PC-9 (cell line): Measurements from ENCODE around the gene RAPGEF1. TPM values are rescaled to one million over a fixed set of nuclear protein-coding genes. Genes with fewer than 3 reads are reported as not detected.

Experiments
- BruUV-seq: library from RNA; stranded (reverse); fragments of 400-500 nt; replicated peaks from 2 replicates; lab custom pipeline; 2021; lab: Mats Ljungman, UMichigan
- CTCF ChIA-PET: fragments of 300-600 bp; sonication (Branson Sonifier 250); formaldehyde crosslinking; loops from one replicate; lab custom pipeline; 2022; ENCODE audit warnings: antibody characterized with exemption; lab: Charles Lee
- POLR2A ChIA-PET: fragments of 300-600 bp; sonication (Branson Sonifier 250); formaldehyde crosslinking; loops from one replicate; lab custom pipeline; 2022; ENCODE audit warnings: antibody characterized with exemption; ENCODE audit not compliant: unreplicated experiment; lab: Charles Lee
- DNase-seq, 2 experiments: peaks; one replicate each; pipeline versions ENCODE4 v3.0.0 to v3.0.0-alpha.2; 2015 to 2022; ENCODE audit warnings: mixed read lengths in 1 of 2
- H2AFZ ChIP-seq: fragments of 200-600 bp; sonication (generic); 2 replicates; pipeline ENCODE4 v1.8.1; 2017; ENCODE audit warnings: antibody characterized with exemption
- H3F3A ChIP-seq: fragments of 200-600 bp; sonication (generic); 2 replicates; pipeline ENCODE4 v1.8.1; 2017; ENCODE audit warnings: antibody characterized with exemption, mild to moderate bottlenecking, low read depth; ENCODE audit not compliant: insufficient read depth
- H3K27ac ChIP-seq: fragments of 200-600 bp; sonication (generic); 2 replicates; pipeline ENCODE4 v1.6.1; 2016; ENCODE audit warnings: mixed run types
- H3K27me3 ChIP-seq: fragments of 200-600 bp; sonication (generic); 2 replicates; pipeline ENCODE4 v1.6.1; 2016; ENCODE audit warnings: low read depth, mixed run types; ENCODE audit not compliant: insufficient read depth
- H3K36me3 ChIP-seq: fragments of 200-600 bp; sonication (generic); 2 replicates; pipeline ENCODE4 v1.6.1; 2016; ENCODE audit warnings: low read depth, mixed run types
- H3K4me1 ChIP-seq: fragments of 200-600 bp; sonication (generic); replicated peaks from 2 replicates; pipeline ENCODE4 v1.6.1; 2016; ENCODE audit warnings: mixed run types; ENCODE audit not compliant: insufficient read depth
- H3K4me2 ChIP-seq: fragments of 200-600 bp; sonication (generic); 2 replicates; pipeline ENCODE4 v1.6.1; 2017; ENCODE audit warnings: mixed run types
- H3K4me3 ChIP-seq: fragments of 200-600 bp; sonication (generic); 2 replicates; pipeline ENCODE4 v1.6.1; 2016; ENCODE audit warnings: mixed run types
- H3K79me2 ChIP-seq: fragments of 200-600 bp; sonication (generic); 2 replicates; pipeline ENCODE4 v1.6.1; 2017; ENCODE audit warnings: low read depth, mixed run types
- H3K9me2 ChIP-seq: fragments of 200-600 bp; sonication (generic); 2 replicates; pipeline ENCODE4 v1.8.1; 2017; ENCODE audit warnings: mild to moderate bottlenecking; ENCODE audit not compliant: insufficient read depth
- H3K9me3 ChIP-seq: fragments of 200-600 bp; sonication (generic); 2 replicates; pipeline ENCODE4 v1.8.1; 2016; ENCODE audit warnings: low read depth; ENCODE audit not compliant: insufficient read depth
- H4K20me1 ChIP-seq: fragments of 200-600 bp; sonication (generic); 2 replicates; pipeline ENCODE4 v1.8.1; 2017; ENCODE audit not compliant: insufficient read depth
- EZH2 ChIP-seq: fragments of 200-600 bp; sonication (generic); IDR thresholded peaks from 2 replicates; pipeline ENCODE4 v1.8.0; 2017; ENCODE audit warnings: antibody characterized with exemption, low read depth
- intact Hi-C: fragments of 100-400 bp; cut with micrococcal nuclease; formaldehyde crosslinking; loops from one replicate; pipeline ENCODE4 v1.10.0; 2022; ENCODE audit not compliant: unreplicated experiment
- total RNA-seq: library from RNA; stranded (reverse); gene quantifications from 2 replicates; pipeline ENCODE4 v1.2.3, GENCODE V29; 2021
- TF ChIP-seq, protein P1 (sequence below): fragments of 200-600 bp; sonication (generic); conservative IDR thresholded peaks from 2 replicates; pipeline ENCODE4 v1.6.1; 2017; ENCODE audit warnings: mixed run types, antibody characterized with exemption, mild to moderate bottlenecking, moderate library complexity

Gene RAPGEF1
- total RNA-seq, 1 experiment from 2014 or later, result 66.5 TPM

DNA sequence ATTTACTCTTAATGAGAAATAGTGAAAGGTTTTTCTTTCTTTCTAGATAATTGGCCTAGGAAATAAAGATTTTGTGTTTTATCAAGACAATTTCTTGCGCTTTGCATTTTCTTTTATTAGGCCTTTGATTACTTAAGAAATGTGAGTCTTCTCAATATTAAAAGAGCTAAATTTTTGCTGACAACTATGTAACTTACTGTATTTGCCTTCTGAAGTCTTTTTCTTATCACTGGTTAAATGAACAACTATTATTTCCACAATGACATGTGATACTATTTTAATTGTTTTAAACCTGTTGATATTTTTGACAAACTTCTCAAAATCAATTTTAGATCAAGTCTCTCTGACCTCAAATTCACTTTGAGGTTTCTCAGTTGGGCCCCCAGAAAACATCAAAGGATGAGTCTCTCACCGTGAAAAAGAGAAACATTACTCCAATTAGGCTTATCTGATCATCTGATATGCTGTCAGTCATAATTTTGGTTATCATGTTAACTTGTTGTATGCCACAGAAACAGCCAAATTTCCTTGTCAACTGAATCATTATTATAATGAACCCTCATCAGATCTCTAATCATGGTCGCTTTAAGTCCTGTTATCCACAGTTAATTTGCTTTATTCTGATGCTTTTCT lies 48.8 kb downstream of the RAPGEF1 start:
- H3K9me3 ChIP-seq, result no peaks in the 10 kb centered on the region
- CTCF ChIA-PET, result no interaction called here

DNA sequence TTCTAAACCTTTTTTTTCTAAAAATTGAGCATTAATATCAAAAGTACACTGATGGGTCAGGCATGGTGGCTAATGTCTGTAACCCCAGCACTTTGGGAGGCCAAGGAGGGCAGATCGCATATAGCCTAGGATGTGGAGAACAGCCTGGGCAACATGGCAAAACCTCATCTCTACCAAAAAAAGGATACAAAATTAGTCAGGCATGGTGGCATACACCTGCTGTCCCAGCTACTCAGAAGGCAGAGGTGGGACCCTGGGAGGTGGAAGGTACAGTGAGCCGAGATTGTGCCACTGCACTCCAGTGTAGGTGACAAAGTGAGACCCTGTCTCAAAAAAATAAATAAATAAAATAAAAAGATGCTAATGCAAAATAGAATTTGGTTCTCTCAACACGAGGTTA lies 49.4 kb downstream of the RAPGEF1 start:
- intact Hi-C loops, result no loop called here
- Histone ChIP-seq H4K20me1 (no peaks in the 10 kb centered on the region), H2AFZ (no peak overlapping the region), H3K79me2 (no peaks in the 10 kb centered on the region), H3K9me3 (no peaks in the 10 kb centered on the region), H3K4me1 (no peaks in the 10 kb centered on the region), H3K4me3 (no peak overlapping the region), H3K36me3 (no peaks in the 10 kb centered on the region), H3F3A (no peaks in the 10 kb centered on the region), H3K27me3 (no peaks in the 10 kb centered on the region), H3K27ac (no peak overlapping the region), H3K9me2 (no peaks in the 10 kb centered on the region), H3K4me2 (no peak overlapping the region)
- DNase-seq, result no peak
- POLR2A ChIA-PET, result interaction anchor here (0.6 kb wide), 1 partner anchor 39 kb away, joined by 3 read pairs; no protein-coding TSS in a partner anchor
- no peak for TF ChIP-seq EZH2
- TF ChIP-seq, protein P1, sequence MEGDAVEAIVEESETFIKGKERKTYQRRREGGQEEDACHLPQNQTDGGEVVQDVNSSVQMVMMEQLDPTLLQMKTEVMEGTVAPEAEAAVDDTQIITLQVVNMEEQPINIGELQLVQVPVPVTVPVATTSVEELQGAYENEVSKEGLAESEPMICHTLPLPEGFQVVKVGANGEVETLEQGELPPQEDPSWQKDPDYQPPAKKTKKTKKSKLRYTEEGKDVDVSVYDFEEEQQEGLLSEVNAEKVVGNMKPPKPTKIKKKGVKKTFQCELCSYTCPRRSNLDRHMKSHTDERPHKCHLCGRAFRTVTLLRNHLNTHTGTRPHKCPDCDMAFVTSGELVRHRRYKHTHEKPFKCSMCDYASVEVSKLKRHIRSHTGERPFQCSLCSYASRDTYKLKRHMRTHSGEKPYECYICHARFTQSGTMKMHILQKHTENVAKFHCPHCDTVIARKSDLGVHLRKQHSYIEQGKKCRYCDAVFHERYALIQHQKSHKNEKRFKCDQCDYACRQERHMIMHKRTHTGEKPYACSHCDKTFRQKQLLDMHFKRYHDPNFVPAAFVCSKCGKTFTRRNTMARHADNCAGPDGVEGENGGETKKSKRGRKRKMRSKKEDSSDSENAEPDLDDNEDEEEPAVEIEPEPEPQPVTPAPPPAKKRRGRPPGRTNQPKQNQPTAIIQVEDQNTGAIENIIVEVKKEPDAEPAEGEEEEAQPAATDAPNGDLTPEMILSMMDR, result no peak
- CTCF ChIA-PET, result no interaction called here
- BruUV-seq, result no TSS peak

More for the DNA sequence above, 48.8 kb downstream of the RAPGEF1 start:
- no peak for DNase-seq
- no peak overlapping the region for H3K4me3 ChIP-seq
- H4K20me1 ChIP-seq, result no peaks in the 10 kb centered on the region
- POLR2A ChIA-PET, result no interaction called here
- H3K27ac ChIP-seq, result no peak overlapping the region
- no peak overlapping the region for H3K4me2 ChIP-seq
- TF ChIP-seq EZH2, result no peak
- TF ChIP-seq, protein P1, result no peak
- no peak overlapping the region for H2AFZ ChIP-seq
- H3K79me2 ChIP-seq, result no peaks in the 10 kb centered on the region
- no peaks in the 10 kb centered on the region for H3F3A ChIP-seq
- H3K4me1 ChIP-seq, result no peaks in the 10 kb centered on the region
- H3K36me3 ChIP-seq, result no peaks in the 10 kb centered on the region
- no peaks in the 10 kb centered on the region for H3K27me3 ChIP-seq
- intact Hi-C loops, result no loop called here
- no peaks in the 10 kb centered on the region for H3K9me2 ChIP-seq
- BruUV-seq, result no TSS peak

DNA sequence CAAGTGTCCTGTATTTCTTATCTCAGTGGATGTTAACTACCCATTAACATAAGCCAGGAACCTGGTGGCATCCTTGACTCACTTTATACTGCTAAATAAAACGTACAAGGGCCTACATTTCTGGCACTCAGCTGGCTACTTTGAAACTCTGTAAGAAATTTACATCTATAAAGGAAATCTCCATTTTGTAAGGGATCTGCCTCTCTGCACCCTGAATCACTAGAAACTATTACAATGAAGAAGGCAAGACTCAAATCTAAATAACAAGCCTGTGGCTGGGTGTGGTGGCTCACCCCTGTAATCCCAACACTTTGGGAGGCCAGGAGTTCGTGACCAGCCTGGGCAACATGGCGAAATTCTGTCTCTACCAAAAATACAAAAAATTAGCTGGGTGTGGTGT lies 51.5 kb downstream of the RAPGEF1 start:
- Histone ChIP-seq H3K27me3 (no peaks in the 10 kb centered on the region), H3K4me1 (no peaks in the 10 kb centered on the region), H3K9me2 (no peaks in the 10 kb centered on the region), H3K36me3 (no peaks in the 10 kb centered on the region), H4K20me1 (no peaks in the 10 kb centered on the region), H3K27ac (no peak overlapping the region), H3K4me3 (no peak overlapping the region), H3F3A (no peaks in the 10 kb centered on the region), H3K9me3 (no peaks in the 10 kb centered on the region), H3K79me2 (no peaks in the 10 kb centered on the region), H2AFZ (no peak overlapping the region), H3K4me2 (no peak overlapping the region)
- DNase-seq, result no peak
- ChIA-PET POLR2A (no interaction called here), CTCF (no interaction called here)
- TF ChIP-seq EZH2, result no peak
- TF ChIP-seq, protein P1, result no peak
- no TSS peak for BruUV-seq
- intact Hi-C loops, result no loop called here
